ENCODE results near the gene FAM168B.

Gene FAM168B

GRCh38 chr2:131039908-131040660 lies 53.2 kb downstream of the FAM168B start:
- DNase-seq (ENCODE audit: low spot score), result peak; percentile 12

DNA sequence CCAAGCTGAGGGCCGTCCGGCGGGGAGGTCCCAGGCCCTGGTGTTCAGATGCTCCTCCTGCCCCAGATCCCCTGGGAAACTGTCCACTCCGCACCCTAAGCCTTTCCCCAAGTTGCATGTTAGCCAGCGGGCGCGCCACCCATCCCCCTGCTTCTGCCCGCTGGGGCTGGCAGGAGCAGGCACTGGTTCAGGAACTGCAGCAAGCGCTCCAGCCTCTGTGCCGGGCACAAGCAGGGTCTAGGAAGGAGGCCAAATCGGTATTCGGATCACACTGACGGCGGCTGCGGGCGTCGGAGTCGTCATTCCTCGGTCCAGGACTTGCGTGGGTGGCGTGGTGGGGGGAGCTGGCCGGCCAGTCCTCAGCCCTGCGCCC lies 53.7 kb downstream of the FAM168B start:
- no peak for DNase-seq (ENCODE audit: low spot score)

DNA sequence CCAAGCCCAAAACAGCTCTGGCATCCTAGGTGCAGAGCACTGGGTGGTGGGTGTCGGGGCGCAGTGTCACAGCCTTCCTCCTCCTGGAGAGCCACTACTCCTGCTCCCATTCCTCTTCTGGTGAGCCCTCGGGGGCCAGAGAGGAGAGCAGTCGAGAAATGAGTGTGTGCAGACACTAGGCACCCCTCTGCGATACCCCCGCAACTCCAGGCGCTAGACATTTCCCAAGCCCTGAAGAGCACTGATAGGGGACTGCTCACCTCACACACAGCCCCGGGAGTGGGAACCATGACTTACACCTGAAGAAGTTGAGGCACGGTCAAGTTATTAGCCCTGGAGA lies 54.2 kb downstream of the FAM168B start:
- no peak for DNase-seq (ENCODE audit: low spot score)

GRCh38 chr2:131038258-131039100 lies 54.8 kb downstream of the FAM168B start:
- no peak for DNase-seq (ENCODE audit: low spot score)

DNA sequence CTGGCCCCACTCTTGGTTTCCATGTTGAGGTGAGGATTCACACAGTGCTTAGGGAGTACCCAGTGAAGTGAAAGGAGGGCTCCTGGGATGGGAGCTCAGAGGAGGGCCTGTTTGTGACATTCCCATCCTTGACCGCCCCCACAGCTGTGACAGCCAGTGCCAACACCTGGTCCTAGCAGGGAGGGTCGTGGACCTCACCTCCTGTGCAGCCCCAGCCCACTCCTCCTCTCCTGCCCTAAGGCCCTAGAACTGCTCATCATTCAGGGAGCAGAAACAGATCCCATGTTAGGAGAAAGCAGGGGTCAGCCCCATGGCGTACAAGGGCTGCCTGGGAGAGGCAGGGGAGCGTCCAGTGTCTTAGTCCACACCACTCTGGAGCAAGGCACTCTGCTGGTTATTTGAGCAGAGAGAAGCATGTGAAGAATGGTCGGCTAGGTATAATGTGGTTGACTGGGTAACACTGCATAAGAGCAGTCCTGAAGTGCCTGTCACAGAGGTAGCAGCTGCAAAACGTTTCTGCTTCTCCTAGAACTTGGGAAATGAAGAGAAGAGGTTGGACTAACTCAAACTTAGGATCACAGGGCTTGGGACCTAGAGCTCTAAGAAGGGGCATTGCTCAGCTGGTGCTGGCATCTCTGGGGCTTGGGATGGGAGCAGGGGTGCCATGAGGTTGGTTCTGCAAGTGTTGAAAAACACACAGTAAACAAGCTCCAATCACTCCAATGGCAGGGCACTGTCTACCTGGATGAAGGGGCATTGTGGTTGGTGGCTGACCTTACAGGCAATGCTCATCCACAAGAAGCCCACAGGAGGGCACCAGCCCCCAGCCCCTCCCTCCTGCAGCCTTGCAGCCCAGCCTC lies 55.6 kb downstream of the FAM168B start:
- DNase-seq (ENCODE audit: low spot score), result no peak

DNA sequence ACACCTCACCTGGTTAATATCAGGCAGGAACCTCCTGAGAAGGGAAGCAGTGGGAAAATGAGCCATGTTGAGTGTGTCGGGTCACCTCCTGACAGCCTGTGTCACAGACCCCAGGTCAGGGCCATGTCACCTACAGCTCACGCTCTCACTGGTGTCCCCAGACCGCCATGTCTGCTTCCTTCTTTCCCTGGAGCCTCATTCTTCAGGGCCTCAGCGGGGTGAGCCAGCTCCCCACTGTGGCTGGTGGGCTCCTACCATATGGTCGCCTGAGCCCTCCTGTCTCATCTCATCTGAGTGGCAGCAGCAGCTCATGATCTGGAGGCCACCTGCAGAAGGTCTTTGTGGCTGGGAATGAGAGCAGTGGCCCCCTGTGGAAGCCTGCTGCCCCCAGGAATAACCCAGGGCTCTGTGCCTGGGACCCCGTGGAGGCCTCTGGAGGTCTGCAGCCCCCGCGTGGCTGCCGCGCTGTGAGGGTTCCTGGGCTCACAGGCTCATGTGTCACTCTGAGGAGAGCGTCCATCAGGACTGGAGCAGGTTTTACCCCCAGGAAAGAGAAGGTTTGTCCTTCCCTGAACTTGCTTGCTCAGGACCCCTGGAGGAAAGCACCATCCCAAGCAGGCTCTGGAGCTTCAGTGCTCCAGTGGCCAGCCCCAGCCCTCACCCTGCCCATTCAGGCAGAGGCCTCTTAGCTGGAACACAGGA lies 56.4 kb downstream of the FAM168B start:
- DNase-seq (ENCODE audit: low spot score), result no peak

DNA sequence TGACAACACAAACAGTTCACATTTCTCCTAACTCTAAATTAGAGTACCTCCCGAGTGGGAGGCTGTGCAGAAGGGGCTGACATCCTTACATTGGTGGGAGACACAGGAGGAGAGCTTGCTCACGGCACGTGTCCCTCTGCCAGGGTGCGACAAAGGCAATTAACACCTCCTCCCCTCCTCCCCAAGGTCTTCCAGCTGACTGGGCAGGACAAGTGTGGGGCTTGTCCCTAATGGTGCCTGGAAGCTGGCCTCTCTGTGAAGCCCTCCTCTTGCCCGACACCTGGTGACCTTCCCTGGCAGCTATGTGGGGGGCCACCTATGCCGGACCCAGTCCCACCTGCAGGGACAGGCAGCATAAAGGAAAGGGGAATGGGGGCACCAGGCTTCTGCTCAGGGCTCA lies 57.0 kb downstream of the FAM168B start:
- DNase-seq (ENCODE audit: low spot score), result no peak

- no peak for DNase-seq (ENCODE audit: low spot score)
Measured at GRCh38 chr2:131035826-131036231, 57.4 kb downstream of the FAM168B start.

DNA sequence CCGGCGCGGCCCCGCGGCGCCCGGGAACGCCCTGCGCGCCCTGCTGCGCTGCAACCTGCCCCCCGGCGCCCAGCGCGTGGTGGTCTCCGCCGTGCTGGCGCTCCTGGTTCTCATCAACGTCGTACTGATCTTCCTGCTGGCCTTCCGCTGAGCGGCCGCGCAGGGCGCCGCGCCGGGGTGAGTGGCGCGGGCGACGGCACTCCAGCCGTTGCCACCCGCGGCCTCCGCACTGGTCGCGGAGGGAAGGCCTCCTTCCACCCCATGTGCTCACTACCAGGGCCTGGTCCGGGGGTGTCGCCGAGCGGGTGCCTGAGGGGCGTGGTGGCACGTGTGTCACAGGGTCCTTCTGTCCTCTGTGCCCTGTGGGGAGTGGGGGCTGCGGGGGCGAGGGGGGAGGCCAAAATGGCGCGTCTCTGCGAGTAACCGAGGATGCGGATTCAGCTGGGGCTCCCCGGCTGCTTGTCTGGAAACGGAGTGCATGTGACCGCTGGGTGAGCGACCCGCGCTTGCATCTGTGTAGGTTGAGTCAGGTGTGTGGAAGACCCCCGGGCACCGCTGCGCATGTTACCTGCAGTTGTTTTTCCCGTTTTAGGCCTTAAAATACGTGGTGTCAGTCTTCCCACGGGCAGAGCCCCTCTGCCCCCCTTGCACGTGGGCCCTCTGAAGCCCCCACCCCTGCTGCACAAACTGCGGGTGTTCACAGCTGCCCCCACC lies 58.0 kb downstream of the FAM168B start:
- no peak for DNase-seq (ENCODE audit: low spot score)

DNA sequence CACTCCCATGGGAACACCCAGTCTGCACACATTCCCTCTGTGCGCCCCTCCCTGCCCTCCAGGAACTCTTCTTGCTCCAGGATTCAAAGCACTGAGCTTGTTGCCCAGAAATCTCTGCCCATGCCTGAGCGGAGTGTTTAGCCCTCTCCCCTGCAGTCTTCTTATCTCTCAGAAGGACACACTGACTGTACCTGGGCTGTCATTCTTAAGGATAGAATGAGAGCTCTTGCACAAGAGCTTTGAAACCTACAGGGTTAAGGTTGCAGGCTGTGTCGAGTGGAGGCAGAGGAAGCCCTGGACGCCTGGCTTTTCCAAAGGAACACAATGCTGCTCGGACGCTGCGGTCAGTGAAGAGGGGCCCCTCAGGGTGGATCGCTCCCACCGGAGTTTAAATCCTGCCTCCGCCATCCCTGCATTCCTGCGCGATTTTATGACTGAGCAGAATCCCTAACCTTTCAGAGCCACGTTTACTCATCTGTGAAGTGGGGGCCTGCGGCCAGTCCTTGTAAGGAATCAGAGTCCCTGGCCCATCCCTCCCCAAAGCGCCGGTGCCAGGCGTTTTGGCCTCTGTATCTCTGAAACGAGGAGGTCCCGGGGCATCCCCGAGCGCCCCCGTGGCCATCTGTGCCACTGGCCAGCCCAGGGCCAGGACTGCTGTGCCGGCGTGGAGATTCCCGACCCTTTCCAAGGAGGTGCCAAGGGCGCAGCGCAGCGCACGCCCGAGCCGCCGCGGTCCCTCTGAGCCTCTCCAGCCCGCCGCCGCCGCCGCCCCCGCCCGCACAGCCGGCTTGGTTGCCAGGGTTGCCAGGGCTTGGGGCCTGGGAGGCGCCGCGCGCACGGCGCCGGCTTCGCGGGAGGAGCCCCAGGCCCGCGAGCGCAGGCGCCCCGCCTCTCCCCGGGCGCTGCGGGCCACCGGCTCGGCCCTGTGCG lies 58.9 kb downstream of the FAM168B start:
- no peak for DNase-seq (ENCODE audit: low spot score)

GRCh38 chr2:131033786-131034121 lies 59.5 kb downstream of the FAM168B start:
- no peak for DNase-seq (ENCODE audit: low spot score)

DNA sequence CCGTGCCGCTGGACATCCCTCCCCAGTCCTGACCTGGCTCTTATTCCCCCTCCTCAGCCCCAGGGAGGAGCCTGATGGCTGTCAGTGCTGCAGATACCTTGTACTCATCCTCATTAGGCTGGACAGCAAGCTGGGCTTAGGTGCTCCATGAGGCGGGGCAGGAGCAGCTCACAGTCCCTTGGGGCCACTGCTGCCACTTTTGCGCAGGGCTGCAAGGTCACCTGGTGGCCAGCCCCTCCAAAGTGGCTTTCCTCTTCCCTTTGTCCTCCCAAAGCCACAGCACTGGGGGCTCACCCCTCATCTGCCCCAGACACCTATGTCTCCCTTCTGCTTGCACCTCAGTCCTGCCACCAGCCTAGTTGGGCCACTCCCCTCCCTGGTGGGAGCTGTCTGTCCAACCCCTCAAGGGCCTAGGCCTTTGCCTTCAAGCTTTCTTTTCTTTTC lies 60.8 kb downstream of the FAM168B start:
- DNase-seq (ENCODE audit: low spot score), result no peak

DNA sequence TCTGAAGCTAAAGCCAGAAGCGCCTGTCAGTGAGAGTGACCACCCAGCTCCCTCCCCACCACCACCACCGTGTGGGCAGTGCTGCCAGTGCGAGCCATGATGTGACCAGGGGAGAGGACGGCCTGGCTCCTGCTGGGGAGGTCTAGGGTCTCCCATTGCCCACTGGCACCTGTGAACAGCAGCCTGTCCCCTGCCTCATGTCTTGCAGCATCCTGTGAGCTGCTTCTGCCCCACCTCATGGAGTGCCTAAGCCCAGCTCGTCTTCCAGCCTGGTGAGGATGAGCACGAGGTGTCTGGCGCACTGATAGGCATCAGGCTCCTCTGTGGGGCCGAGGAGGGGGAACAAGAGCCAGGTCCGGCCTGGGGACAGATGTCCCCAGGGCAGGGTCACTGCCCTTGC lies 61.4 kb downstream of the FAM168B start:
- DNase-seq (ENCODE audit: low spot score), result no peak

- DNase-seq (ENCODE audit: low spot score), result no peak
Measured at GRCh38 chr2:131031431-131031841, 61.8 kb downstream of the FAM168B start.

- DNase-seq (ENCODE audit: low spot score), result no peak
Measured at GRCh38 chr2:131030478-131030971, 62.7 kb downstream of the FAM168B start.

DNA sequence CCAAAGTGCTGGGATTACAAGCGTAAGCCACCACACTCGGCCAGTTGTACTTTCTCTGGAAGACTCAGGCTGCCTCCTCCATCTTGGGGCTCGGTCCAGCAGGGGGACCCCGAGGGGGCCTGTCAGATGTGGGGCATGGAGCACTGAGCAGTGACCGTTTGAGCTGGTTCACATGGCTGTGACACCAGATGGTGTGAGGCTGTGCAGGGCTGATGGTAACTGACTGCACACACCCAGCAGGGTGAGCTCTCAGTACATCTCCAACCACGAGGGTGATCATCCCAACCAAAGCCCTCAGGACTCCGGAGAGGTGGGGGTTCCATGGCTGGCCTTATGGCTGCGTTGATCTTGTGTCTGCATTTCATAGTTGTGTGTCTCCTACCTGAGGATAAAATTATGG lies 63.4 kb downstream of the FAM168B start:
- DNase-seq (ENCODE audit: low spot score), result no peak

DNA sequence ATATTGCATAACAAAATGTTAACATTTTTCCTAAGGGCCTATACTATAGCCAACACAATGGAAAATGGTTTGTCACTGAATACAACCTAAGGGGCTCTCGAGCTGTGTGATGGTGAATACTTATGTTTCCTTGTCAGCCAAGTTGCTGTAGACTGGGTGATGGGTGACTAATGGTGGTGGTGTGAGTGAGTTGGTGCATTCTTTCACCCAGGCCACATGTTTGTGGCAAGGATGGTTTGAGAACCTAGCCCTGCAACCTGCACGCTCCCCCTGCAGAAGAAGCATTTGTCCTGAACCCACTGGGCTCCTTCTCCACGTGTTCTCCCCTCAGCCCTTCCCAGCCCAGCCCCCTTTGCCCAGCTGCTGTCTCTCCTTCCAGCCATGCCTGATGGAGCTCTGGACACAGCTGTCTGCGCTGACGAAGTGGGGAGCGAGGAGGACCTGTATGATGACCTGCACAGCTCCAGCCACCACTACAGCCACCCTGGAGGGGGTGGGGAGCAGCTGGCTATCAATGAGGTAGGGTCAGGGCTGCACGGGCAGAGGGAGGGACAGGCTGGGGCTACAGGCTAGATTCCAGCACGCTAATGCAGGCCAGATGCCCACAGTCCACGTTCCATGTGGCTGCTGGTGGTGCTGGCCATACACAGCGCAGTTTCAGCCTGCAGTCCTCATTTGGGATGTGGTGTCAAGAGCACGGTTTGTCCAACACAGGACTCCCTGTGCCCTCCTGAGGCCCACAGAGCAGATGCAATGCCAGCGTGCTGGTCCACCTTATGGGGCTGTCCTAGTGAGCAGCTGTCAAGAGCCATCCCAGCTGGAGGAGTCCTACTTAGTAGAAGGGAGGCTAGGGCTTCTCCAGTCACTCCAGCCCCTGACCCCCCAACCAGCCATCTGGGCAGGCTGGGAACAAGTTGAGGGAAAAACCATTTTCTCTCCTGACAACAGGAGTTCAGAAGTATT lies 65.4 kb downstream of the FAM168B start:
- DNase-seq (ENCODE audit: low spot score), result no peak

GRCh38 chr2:131026919-131027318 lies 66.3 kb downstream of the FAM168B start:
- no peak for DNase-seq (ENCODE audit: low spot score)

DNA sequence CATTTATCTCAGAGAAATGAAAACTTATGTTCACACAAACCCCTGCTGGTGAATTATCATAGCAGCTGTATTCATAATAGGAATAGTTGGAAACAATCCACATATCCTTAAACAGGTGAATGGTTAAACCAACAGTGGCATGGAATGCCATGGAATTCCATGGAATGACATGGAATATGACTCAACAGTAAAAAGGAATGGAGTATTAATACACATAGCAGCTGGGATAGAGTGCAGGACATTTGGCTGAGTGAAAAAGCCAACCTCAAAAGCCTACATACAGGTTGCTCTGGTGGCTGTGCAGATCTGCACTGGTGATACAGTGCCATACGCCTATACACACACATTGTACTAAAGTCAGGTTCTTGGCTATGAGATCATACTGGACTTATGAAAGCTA lies 69.5 kb downstream of the FAM168B start:
- DNase-seq (ENCODE audit: low spot score), result no peak

All from CD4-positive, alpha-beta T cell treated with Interleukin-15 for 4 hours (primary cell).